Measurements from ENCODE around the gene LRFN3.

GRCh38 chr19:35911173-35911572 is 25.0 kb upstream of the LRFN3 start:
- TF ChIP-seq CTCF (conservative IDR thresholded peaks at IDR 0.05; ENCODE audit: low read length) (peak; percentile 48), EZH2phosphoT487 (IDR thresholded peaks at IDR 0.05; ENCODE audit: borderline replicate concordance) (no peak)
